GM12891 (cell line): ENCODE results near the gene ZBTB26. TPM values are rescaled to one million over a fixed set of nuclear protein-coding genes. Genes with fewer than 3 reads are reported as not detected.

ENCODE experiments used
- DNase-seq: peaks from one replicate; pipeline ENCODE4 v3.0.0; 2011; ENCODE audit warnings: low spot score; ENCODE audit not compliant: insufficient read length
- FAIRE-seq: peaks from 2 replicates; lab custom pipeline; 2011; peaks lifted over from hg19 to GRCh38; lab: Jason Lieb, UNC
- PAX5 ChIP-seq: IDR thresholded peaks from 2 replicates; pipeline ENCODE4 v1.6.1; 2011; ENCODE audit warnings: low read length, moderate library complexity, mild to moderate bottlenecking; ENCODE audit not compliant: insufficient read depth, severe bottlenecking
- POLR2A ChIP-seq: IDR thresholded peaks from 2 replicates; pipeline ENCODE4 v1.6.1; 2011; ENCODE audit warnings: low read depth, low read length, control low read depth
- POLR2AphosphoS5 ChIP-seq: IDR thresholded peaks from 2 replicates; pipeline ENCODE4 v1.6.1; 2011; ENCODE audit warnings: low read depth, low read length, control low read depth
- POU2F2 ChIP-seq: IDR thresholded peaks from 2 replicates; pipeline ENCODE4 v1.6.1; 2011; ENCODE audit warnings: low read depth, mild to moderate bottlenecking, control low read depth, low read length, moderate library complexity
- SPI1 ChIP-seq: IDR thresholded peaks from 2 replicates; pipeline ENCODE4 v1.6.1; 2011; ENCODE audit warnings: low read depth, low read length, control low read depth
- TAF1 ChIP-seq: IDR thresholded peaks from 2 replicates; pipeline ENCODE4 v1.6.1; 2011; ENCODE audit warnings: low read depth, low read length, control low read depth
- polyA plus RNA-seq: library from polyadenylated mRNA; unstranded; fragments of >200 nt; gene quantifications from one replicate; pipeline ENCODE4 v1.2.1, GENCODE V29; 2012; ENCODE audit warnings: low read depth, missing spikeins, inconsistent platforms; ENCODE audit not compliant: missing spikeins

Gene ZBTB26
- 3.8 TPM for polyA plus RNA-seq

DNA sequence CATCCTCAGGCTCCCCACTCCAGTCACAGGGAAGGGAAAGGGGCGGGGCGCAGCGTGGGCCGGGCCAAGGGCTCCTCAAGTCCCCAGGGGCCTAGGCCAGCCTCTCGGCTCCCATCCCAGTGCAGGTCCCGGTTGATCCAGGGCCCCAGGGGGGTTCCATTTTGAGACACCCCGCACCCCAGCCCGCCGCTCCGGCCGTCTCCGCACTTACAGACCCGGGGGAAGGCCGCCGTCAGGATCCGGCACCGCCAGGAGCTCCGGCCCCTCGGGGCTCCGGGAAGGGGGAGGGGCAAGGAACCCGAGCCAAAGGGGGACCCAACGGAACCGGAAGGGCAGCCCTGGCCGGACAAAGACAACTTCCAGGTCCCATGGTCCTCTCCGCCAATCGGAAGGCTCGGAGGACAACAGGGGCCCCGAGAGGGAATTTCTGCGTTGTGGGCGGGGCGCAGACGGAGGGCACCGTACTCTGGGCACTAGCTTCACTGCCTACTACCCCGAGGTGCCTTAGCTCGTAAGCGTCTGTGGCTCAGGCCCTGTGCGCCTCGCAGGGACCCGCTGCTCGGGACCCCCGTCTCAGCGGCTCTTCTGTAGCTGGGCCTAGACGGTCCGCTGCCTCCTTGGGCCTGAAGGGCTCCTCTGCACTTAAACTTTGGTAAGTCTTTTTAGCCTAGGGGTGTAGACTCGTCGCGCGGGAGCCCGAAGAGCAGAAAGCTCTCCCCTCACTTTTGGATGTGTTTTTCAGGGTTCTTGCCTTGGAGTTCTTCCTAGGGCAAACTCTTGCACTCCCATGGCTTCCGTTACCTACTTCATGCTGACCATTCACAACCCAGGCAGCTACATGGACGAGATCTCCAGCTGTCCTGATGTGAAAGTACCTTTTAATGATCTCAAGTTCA, at the start of gene ZBTB26:
Gene ZBTB26 (minus strand): TSS at position 287 of the 896 bp plus-strand sequence. CDS start 11,578 bp downstream, outside the sequence.
- peak; percentile 88 for TF ChIP-seq POLR2AphosphoS5
- peak; percentile 84 for TF ChIP-seq POLR2A
- peak; percentile 10; the same call in 1 of the 2 replicates for TF ChIP-seq SPI1
- peak; percentile 75; the same call in 1 of the 2 replicates for TF ChIP-seq POU2F2
- TF ChIP-seq TAF1: peak; percentile 60; the same call in 1 of the 2 replicates
- TF ChIP-seq PAX5: no peak
- DNase-seq (peak; percentile 90), FAIRE-seq (peak; percentile 88)

GRCh38 chr9:122978601-122979000, 47.3 kb upstream of the ZBTB26 start:
- TF ChIP-seq SPI1: no peak
- no peak for TF ChIP-seq POLR2A
- TF ChIP-seq TAF1: no peak
- TF ChIP-seq PAX5: no peak
- TF ChIP-seq POU2F2: no peak
- TF ChIP-seq POLR2AphosphoS5: no peak
- no peak for DNase-seq
- no peak for FAIRE-seq

DNA sequence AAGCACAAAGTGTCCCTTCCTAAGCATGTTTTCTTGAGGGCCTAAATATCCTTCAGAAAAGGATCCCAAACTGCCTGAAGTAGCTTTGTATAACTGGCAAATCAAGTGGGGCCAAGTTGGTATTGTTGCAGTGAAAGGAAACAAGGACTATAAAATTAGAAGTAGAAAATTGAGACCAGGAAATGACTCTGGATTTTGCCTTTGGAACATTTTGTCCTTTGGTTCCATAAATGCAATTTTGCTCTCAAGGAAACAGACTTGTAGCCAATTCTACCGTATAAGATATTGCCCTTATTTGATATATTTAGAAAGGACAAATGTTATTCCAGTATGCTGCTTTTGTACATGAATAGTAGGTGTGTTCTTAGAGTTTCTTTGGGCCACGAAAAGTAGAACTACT, 43.9 kb upstream of the ZBTB26 start:
- DNase-seq: no peak
- TF ChIP-seq TAF1 (no peak), PAX5 (no peak), POLR2A (no peak), POU2F2 (no peak), SPI1 (no peak), POLR2AphosphoS5 (no peak)
- no peak for FAIRE-seq

DNA sequence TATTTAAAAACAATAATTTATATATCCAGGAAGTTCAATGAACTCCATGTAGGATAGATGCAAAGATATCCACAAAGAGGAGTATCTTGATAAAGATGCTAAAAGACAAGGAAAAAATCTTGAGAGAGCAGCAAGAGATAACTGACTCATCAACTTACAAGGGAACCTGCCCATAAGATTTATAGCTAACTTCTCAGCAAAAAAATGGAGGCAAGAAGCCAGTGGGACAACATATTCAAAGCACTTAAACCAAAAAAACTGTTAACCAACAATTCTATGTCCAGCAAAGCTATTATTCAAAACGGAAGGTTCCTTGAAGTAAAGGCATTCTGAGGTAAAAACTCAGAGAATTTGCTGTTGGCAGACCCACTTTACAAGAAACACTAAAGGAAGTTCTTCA, 29.8 kb upstream of the ZBTB26 start:
- FAIRE-seq: no peak
- DNase-seq: no peak
- TF ChIP-seq POU2F2: no peak
- TF ChIP-seq TAF1: no peak
- TF ChIP-seq POLR2AphosphoS5: no peak
- no peak for TF ChIP-seq SPI1
- no peak for TF ChIP-seq POLR2A
- TF ChIP-seq PAX5: no peak

GRCh38 chr9:122955961-122956360, 24.6 kb upstream of the ZBTB26 start:
- DNase-seq (no peak), FAIRE-seq (no peak)
- TF ChIP-seq POLR2A (no peak), PAX5 (no peak), SPI1 (no peak), TAF1 (no peak), POLR2AphosphoS5 (no peak), POU2F2 (no peak)

GRCh38 chr9:122954253-122954691, 23.0 kb upstream of the ZBTB26 start:
- no peak for FAIRE-seq

GRCh38 chr9:122951056-122951455, 19.7 kb upstream of the ZBTB26 start:
- no peak for TF ChIP-seq SPI1
- TF ChIP-seq PAX5: no peak
- FAIRE-seq: peak; percentile 40
- no peak for DNase-seq

More at GRCh38 chr9:122954253-122954691, 23.0 kb upstream of the ZBTB26 start:
- no peak for DNase-seq
- TF ChIP-seq POLR2AphosphoS5 (no peak), POU2F2 (no peak)

GRCh38 chr9:122950263-122950662, 19.0 kb upstream of the ZBTB26 start:
- FAIRE-seq (no peak), DNase-seq (no peak)
- TF ChIP-seq POLR2AphosphoS5 (no peak), SPI1 (no peak), POLR2A (no peak)

- TF ChIP-seq TAF1 (no peak), POLR2AphosphoS5 (no peak), SPI1 (no peak), PAX5 (no peak), POLR2A (no peak), POU2F2 (no peak)
- FAIRE-seq: no peak
- no peak for DNase-seq
Measured at GRCh38 chr9:122949696-122950095, 18.4 kb upstream of the ZBTB26 start.

DNA sequence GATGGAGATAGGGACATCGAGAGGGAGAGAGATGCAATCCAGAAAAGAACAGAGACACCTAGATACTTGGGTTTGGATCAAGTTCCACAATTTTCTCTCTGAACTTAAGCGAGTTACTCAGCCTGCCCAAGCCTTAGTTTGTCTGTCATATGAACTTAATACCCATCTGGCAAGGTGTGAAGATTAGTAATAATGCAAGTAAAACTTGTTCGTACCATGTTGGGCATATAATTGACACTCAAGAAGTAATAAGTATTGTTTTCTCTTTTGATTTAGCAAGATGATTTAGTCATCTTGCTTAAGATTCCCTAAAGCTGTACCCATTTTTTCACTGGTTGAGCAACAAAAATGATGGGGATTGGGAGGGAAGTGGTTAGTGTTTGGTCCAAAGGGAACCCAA, 17.0 kb upstream of the ZBTB26 start:
- no peak for DNase-seq
- TF ChIP-seq POLR2A (no peak), POLR2AphosphoS5 (no peak), SPI1 (no peak), TAF1 (no peak)
- no peak for FAIRE-seq
